ENCODE data around the gene XCL1. TPM values are rescaled to one million over a fixed set of nuclear protein-coding genes. Genes with fewer than 3 reads are reported as not detected.
"Not testable (repeated sequence)": the region's sequence is repeated elsewhere in the genome, so short reads cannot be mapped to it uniquely, and the experiment has no call there.

XCL1 gene
- total and polyA plus RNA-seq, 3 donors from 2014 or later = 0.51 TPM; not detected in 2

GRCh38 chr1:168545678-168546552, 30.5 kb upstream of the XCL1 start:
- H3K4me1 ChIP-seq; H3K4me3 ChIP-seq; H3K27me3 ChIP-seq; intact Hi-C loops (cut with DNase I; ENCODE audit: low total_unique reads); H3K36me3 ChIP-seq (ENCODE audit: low read depth, missing control alignments); H3K27ac ChIP-seq; H3K9me3 ChIP-seq; DNase-seq: not testable (repeated sequence)
- 57 to 61% methylated on average over 7 of the region's 7 CpGs for WGBS, 2 donors
- TF ChIP-seq, protein P1, sequence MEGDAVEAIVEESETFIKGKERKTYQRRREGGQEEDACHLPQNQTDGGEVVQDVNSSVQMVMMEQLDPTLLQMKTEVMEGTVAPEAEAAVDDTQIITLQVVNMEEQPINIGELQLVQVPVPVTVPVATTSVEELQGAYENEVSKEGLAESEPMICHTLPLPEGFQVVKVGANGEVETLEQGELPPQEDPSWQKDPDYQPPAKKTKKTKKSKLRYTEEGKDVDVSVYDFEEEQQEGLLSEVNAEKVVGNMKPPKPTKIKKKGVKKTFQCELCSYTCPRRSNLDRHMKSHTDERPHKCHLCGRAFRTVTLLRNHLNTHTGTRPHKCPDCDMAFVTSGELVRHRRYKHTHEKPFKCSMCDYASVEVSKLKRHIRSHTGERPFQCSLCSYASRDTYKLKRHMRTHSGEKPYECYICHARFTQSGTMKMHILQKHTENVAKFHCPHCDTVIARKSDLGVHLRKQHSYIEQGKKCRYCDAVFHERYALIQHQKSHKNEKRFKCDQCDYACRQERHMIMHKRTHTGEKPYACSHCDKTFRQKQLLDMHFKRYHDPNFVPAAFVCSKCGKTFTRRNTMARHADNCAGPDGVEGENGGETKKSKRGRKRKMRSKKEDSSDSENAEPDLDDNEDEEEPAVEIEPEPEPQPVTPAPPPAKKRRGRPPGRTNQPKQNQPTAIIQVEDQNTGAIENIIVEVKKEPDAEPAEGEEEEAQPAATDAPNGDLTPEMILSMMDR (IDR thresholded peaks at IDR 0.05) = peak in 1 of 3 experiments; percentile 3

DNA sequence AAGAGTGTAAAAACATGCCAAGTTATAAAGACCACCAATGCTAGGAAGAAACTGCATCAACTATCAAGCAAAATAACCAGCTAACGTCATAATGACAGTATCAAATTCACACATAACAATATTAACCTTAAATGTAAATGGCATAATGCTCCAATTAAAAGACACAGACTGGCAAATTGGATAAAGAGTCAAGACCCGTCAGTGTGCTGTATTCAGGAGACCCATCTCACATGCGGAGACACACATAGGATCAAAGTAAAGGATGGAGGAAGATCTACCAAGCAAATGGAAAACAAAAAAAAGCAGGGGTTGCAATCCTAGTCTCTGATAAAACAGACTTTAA, 29.9 kb upstream of the XCL1 start:
- H3K27me3 ChIP-seq; H3K9me3 ChIP-seq; H3K4me3 ChIP-seq; intact Hi-C loops (cut with DNase I; ENCODE audit: low total_unique reads); DNase-seq; H3K27ac ChIP-seq; H3K36me3 ChIP-seq (ENCODE audit: low read depth, missing control alignments); H3K4me1 ChIP-seq: not testable (repeated sequence)
- 91 to 94% methylated on average over 3 of the region's 3 CpGs for WGBS, 2 donors

GRCh38 chr1:168550971-168551370, 25.4 kb upstream of the XCL1 start:
- Histone ChIP-seq H3K27me3 (no peaks in the 10 kb centered on the region), H3K4me3 (no peak overlapping the region), H3K36me3 (ENCODE audit: low read depth, missing control alignments) (no peaks in the 10 kb centered on the region), H3K27ac (no peak overlapping the region), H3K9me3 (no peaks in the 10 kb centered on the region), H3K4me1 (no peaks in the 10 kb centered on the region)
- no peak for DNase-seq
- no peak for TF ChIP-seq POLR2A (IDR thresholded peaks at IDR 0.05)
- TF ChIP-seq, protein P1 (IDR thresholded peaks at IDR 0.05) = no peak
- 38 to 50% methylated on average over 1 of the region's 1 CpG for WGBS, 2 donors
- intact Hi-C loops (cut with DNase I; ENCODE audit: low total_unique reads) = no loop called here

DNA sequence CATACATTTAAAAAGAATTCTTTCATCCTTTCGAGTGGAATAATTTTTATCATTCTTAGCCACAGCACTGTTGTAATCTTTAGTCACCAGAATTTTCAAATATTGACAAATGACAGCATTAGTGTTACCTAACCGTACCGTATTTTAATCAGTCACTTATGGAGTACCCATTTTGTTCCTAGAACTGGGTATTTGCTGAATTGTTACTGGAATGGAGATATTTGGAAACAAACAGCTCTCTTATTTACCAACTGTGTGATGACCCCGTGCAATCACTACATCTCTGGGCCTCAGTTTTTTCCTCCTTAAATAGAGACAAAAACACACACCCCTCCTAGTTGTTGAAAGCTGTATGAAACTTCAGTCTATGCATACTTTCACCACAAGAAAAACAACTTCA, 24.7 kb upstream of the XCL1 start:
- DNase-seq = no peak
- H3K4me1 ChIP-seq = no peaks in the 10 kb centered on the region
- no peak overlapping the region for H3K27ac ChIP-seq
- WGBS, 2 donors = 91 to 92% methylated on average over 4 of the region's 4 CpGs
- intact Hi-C loops (cut with DNase I; ENCODE audit: low total_unique reads) = no loop called here
- no peak overlapping the region for H3K4me3 ChIP-seq
- H3K36me3 ChIP-seq (ENCODE audit: low read depth, missing control alignments) = no peaks in the 10 kb centered on the region
- TF ChIP-seq, protein P1 (IDR thresholded peaks at IDR 0.05) = no peak
- no peak for TF ChIP-seq POLR2A (IDR thresholded peaks at IDR 0.05)
- no peaks in the 10 kb centered on the region for H3K9me3 ChIP-seq
- H3K27me3 ChIP-seq = no peaks in the 10 kb centered on the region

DNA sequence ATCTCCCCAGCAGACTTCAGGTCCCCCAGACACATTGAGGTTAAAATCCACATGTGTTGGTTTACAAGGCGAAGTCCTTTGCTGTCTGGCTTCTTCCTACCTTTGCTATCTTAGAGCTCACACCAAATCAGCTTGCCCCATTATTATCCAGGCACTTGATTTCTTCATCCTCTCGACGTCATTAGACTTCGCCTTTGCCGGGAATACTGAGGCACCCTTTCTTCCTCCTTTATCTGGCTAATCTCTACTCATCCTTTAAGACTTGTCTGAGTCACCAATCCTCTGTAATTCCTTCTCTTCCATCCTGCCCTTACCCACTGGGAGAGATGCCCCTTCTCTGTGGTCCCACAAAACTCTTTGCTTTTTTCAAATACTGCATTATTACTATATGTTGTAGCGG, 23.4 kb upstream of the XCL1 start:
- Histone ChIP-seq H3K27ac (no peak overlapping the region), H3K9me3 (no peaks in the 10 kb centered on the region), H3K36me3 (ENCODE audit: low read depth, missing control alignments) (no peaks in the 10 kb centered on the region), H3K4me1 (no peaks in the 10 kb centered on the region), H3K27me3 (no peaks in the 10 kb centered on the region), H3K4me3 (no peak overlapping the region)
- TF ChIP-seq, protein P1 (IDR thresholded peaks at IDR 0.05) = no peak
- intact Hi-C loops (cut with DNase I; ENCODE audit: low total_unique reads) = no loop called here
- 75 to 87% methylated on average over 6 of the region's 6 CpGs for WGBS, 2 donors
- DNase-seq = no peak

Measured in testis (tissue), 3 donors.